ENCODE data around the gene ESYT1.
A peak's percentile ranks its signal among the peaks of the same experiment; 100 is the strongest.

The ESYT1 gene

GRCh38 chr12:56186957-56187356 lies 58.9 kb downstream of the ESYT1 start:
- Histone ChIP-seq H3K79me2 (peaks cover 10% of the 10 kb centered on the region), H3K9ac (no peak overlapping the region), H3K36me3 (ENCODE audit: control insufficient read depth, insufficient read depth, low read length) (no peaks in the 10 kb centered on the region), H2AFZ (no peak overlapping the region), H3K27me3 (ENCODE audit: control insufficient read depth, insufficient read depth, low read length) (no peaks in the 10 kb centered on the region), H3K4me3 (ENCODE audit: low read depth, low read length) (no peak overlapping the region), H3K9me3 (ENCODE audit: control insufficient read depth, low read length) (no peaks in the 10 kb centered on the region), H3K4me2 (ENCODE audit: low read length) (no peak overlapping the region), H3K4me1 (peaks cover 6% of the 10 kb centered on the region), H3K27ac (no peak overlapping the region)
- TF ChIP-seq CTCF (IDR thresholded peaks at IDR 0.05) = no peak

DNA sequence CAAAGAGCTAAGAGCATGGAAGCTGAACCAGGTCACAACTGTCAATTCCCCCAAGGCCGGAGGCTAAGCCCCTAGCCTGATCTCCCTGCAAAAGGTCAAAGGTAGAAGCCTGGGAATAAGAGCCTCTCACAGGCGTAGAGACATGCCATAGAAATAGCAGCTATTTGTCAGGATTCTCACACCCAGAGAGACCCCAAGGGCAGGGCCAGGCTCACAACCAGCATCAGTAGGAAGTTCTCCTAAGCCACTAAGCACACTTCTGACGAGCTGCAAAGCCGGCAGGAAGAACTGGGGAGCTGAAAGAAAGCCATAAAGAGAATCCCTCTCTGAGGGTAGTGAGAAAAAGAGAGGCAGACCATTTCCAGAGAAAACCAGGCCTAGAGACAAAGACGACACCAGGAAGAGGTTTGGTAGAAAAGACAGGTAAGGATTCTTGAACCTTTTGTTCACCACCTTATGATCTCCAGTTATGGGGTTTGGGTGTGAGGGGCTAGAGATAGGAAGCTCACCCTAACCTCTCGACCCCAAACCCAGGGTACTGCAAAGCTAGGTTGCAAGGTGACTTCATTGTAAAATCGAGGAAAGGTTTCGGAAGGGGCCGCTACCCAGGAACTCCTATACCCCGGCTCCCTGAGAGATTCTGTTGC lies 60.2 kb downstream of the ESYT1 start:
- peak overlapping the region; percentile 89 for H3K4me2 ChIP-seq (ENCODE audit: low read length)
- no peaks in the 10 kb centered on the region for H3K27me3 ChIP-seq (ENCODE audit: control insufficient read depth, insufficient read depth, low read length)
- peak overlapping the region; percentile 71 for H3K4me3 ChIP-seq (ENCODE audit: low read depth, low read length)
- H3K9ac ChIP-seq = peak overlapping the region; percentile 55
- H3K4me1 ChIP-seq = peaks cover 6% of the 10 kb centered on the region
- H3K27ac ChIP-seq = peak overlapping the region; percentile 16
- H2AFZ ChIP-seq = peak overlapping the region; percentile 79
- no peak for TF ChIP-seq CTCF (IDR thresholded peaks at IDR 0.05)
- no peaks in the 10 kb centered on the region for H3K9me3 ChIP-seq (ENCODE audit: control insufficient read depth, low read length)
- peaks cover 10% of the 10 kb centered on the region for H3K79me2 ChIP-seq
- no peaks in the 10 kb centered on the region for H3K36me3 ChIP-seq (ENCODE audit: control insufficient read depth, insufficient read depth, low read length)

DNA sequence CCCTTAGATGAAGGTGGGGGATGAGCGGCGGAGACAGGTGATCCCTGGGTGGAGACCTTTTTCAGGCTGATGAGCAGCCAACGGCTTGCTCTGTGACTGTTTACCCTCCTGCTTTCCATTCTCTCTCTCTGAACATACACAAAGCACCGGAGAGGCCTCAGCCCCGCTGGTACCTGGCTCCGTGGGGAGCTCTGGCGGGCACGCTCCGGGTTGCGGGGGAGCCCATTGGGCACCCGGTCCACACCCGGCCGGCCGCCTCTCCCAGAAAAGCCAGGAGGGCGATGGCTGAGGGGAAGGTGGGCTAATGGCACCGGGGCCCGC lies 60.7 kb downstream of the ESYT1 start:
- peaks cover 10% of the 10 kb centered on the region for H3K79me2 ChIP-seq
- peaks cover 6% of the 10 kb centered on the region for H3K4me1 ChIP-seq
- peak overlapping the region; percentile 71 for H3K4me3 ChIP-seq (ENCODE audit: low read depth, low read length)
- H3K9me3 ChIP-seq (ENCODE audit: control insufficient read depth, low read length) = no peaks in the 10 kb centered on the region
- no peaks in the 10 kb centered on the region for H3K27me3 ChIP-seq (ENCODE audit: control insufficient read depth, insufficient read depth, low read length)
- H3K36me3 ChIP-seq (ENCODE audit: control insufficient read depth, insufficient read depth, low read length) = no peaks in the 10 kb centered on the region
- peak overlapping the region; percentile 79 for H2AFZ ChIP-seq
- H3K27ac ChIP-seq = peak overlapping the region; percentile 16
- H3K4me2 ChIP-seq (ENCODE audit: low read length) = peak overlapping the region; percentile 89
- TF ChIP-seq CTCF (IDR thresholded peaks at IDR 0.05) = no peak
- peak overlapping the region; percentile 55 for H3K9ac ChIP-seq

GRCh38 chr12:56189099-56189917 lies 61.2 kb downstream of the ESYT1 start, which contains the start of gene SMARCC2:
Gene SMARCC2, minus strand, starts transcription at chr12:56189483. Its CDS starts 22 bp downstream, at chr12:56189461.
- Histone ChIP-seq H3K4me3 (ENCODE audit: low read depth, low read length) (peak within 1 kb of the TSS; percentile 73), H3K9me3 (ENCODE audit: control insufficient read depth, low read length) (no peaks in the 10 kb centered on the region), H3K27ac (peak within 1 kb of the TSS; percentile 94), H3K4me1 (peaks cover 6% of the 10 kb centered on the region), H3K27me3 (ENCODE audit: control insufficient read depth, insufficient read depth, low read length) (no peaks in the 10 kb centered on the region), H3K9ac (peak within 1 kb of the TSS; percentile 55), H2AFZ (peak within 1 kb of the TSS; percentile 100), H3K36me3 (ENCODE audit: control insufficient read depth, insufficient read depth, low read length) (no peaks in the 10 kb centered on the region), H3K79me2 (peaks cover 10% of the 10 kb centered on the region), H3K4me2 (ENCODE audit: low read length) (peak within 1 kb of the TSS; percentile 89)
- TF ChIP-seq CTCF (IDR thresholded peaks at IDR 0.05) = peak; percentile 63
